HepG2 (cell line): Measurements from ENCODE around the gene MBD4. TPM values are rescaled to one million over a fixed set of nuclear protein-coding genes. Genes with fewer than 3 reads are reported as not detected.

Experiments
- CHCHD3 ChIP-seq: sonication (generic); formaldehyde crosslinking; IDR thresholded peaks from 2 replicates; pipeline ENCODE4 v1.8.0; 2022; ENCODE audit warnings: mild to moderate bottlenecking, missing genetic modification reagents, moderate library complexity
- NCOA1 ChIP-seq: sonication (generic); formaldehyde crosslinking; IDR thresholded peaks from 2 replicates; pipeline ENCODE4 v1.9.0; 2021; ENCODE audit warnings: missing genetic modification reagents
- RFXAP ChIP-seq: sonication (generic); formaldehyde crosslinking; IDR thresholded peaks from 2 replicates; pipeline ENCODE4 v1.4.0; 2020; ENCODE audit warnings: missing genetic modification reagents, borderline replicate concordance
- SMAD1 ChIP-seq: sonication (generic); formaldehyde crosslinking; IDR thresholded peaks from 2 replicates; pipeline ENCODE4 v1.4.0; 2020; ENCODE audit warnings: missing genetic modification reagents, low read depth, mild to moderate bottlenecking, borderline replicate concordance
- ZNF552 ChIP-seq: sonication (generic); formaldehyde crosslinking; IDR thresholded peaks from 2 replicates; pipeline ENCODE4 v1.9.0; 2022; ENCODE audit warnings: missing genetic modification reagents, mild to moderate bottlenecking, borderline replicate concordance
- polyA plus RNA-seq, 8 experiments: library from polyadenylated mRNA; depleted of rRNA in 3 of 8; stranded (reverse) in 7 of 8; unstranded in 1 of 8; fragments of >200 nt; fragmentation: Illumina TruSeq in 4 of 8; extraction: Trizol in 4 of 8; gene quantifications; 2 replicates each; pipeline versions ENCODE4 v1.2.1 to v1.2.3, GENCODE V29; 2011 to 2016; ENCODE audit warnings: low read depth in 4 of 8, missing spikeins in 1 of 8, mixed read lengths in 1 of 8; ENCODE audit not compliant: insufficient read depth in 1 of 8
- total RNA-seq, 5 experiments: library from RNA; depleted of rRNA; stranded (reverse); fragments of >200 nt; fragmentation: Illumina TruSeq; extraction: Trizol; gene quantifications; 2 replicates each; pipeline ENCODE4 v1.2.3, GENCODE V29; 2016; ENCODE audit warnings: low read depth in 1 of 5
- TF ChIP-seq, protein P1 (sequence below), 2 experiments: sonication (generic) in 1 of 2; formaldehyde crosslinking in 1 of 2; IDR thresholded peaks; 2 replicates each; pipeline versions ENCODE4 v1.4.0 to v1.6.1; 2018 to 2020; ENCODE audit warnings: missing genetic modification reagents in 2 of 2, borderline replicate concordance in 1 of 2, low read depth in 1 of 2, mild to moderate bottlenecking in 1 of 2, missing biosample characterization in 1 of 2
- TF ChIP-seq, protein P2 (sequence below): IDR thresholded peaks from 2 replicates; pipeline ENCODE4 v1.6.1; 2016; ENCODE audit warnings: missing biosample characterization, missing genetic modification reagents, low read depth
- TF ChIP-seq, protein P3 (sequence below): sonication (generic); formaldehyde crosslinking; IDR thresholded peaks from 2 replicates; pipeline ENCODE4 v1.4.0; 2020; ENCODE audit warnings: missing genetic modification reagents, mild to moderate bottlenecking, borderline replicate concordance

Gene MBD4
- total and polyA plus RNA-seq, 2 of the 13 experiments (the other 11 are each of a cell fraction or from before 2014, with no cell fraction given), result 14.9 to 25.3 TPM

DNA sequence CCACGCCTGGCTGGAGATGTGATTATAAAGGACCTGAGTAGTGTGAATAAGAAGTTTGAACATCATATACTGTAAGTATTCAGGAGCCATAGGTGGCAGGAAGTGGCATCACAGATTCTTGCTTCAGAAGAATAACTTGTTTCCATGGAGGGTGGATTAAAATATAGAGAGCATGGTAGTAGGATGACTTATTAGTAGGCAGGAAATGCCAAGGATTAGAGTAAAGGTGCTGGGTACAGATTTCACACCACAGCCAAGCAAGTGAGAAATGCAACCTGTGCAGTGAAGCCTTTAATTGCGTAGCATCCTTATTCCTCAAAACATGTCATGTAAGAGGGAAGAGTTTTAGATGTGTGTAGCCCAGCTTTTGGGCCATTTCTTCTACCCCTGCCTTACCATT lies 31.1 kb upstream of the MBD4 start (continued):
- TF ChIP-seq, protein P1, sequence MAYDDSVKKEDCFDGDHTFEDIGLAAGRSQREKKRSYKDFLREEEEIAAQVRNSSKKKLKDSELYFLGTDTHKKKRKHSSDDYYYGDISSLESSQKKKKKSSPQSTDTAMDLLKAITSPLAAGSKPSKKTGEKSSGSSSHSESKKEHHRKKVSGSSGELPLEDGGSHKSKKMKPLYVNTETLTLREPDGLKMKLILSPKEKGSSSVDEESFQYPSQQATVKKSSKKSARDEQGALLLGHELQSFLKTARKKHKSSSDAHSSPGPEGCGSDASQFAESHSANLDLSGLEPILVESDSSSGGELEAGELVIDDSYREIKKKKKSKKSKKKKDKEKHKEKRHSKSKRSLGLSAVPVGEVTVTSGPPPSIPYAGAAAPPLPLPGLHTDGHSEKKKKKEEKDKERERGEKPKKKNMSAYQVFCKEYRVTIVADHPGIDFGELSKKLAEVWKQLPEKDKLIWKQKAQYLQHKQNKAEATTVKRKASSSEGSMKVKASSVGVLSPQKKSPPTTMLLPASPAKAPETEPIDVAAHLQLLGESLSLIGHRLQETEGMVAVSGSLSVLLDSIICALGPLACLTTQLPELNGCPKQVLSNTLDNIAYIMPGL (CRISPR knock-in tag; IDR thresholded peaks at IDR 0.05; ENCODE audit: borderline replicate concordance in 1 of 2, low read depth in 1 of 2), result no peak
- TF ChIP-seq, protein P2, sequence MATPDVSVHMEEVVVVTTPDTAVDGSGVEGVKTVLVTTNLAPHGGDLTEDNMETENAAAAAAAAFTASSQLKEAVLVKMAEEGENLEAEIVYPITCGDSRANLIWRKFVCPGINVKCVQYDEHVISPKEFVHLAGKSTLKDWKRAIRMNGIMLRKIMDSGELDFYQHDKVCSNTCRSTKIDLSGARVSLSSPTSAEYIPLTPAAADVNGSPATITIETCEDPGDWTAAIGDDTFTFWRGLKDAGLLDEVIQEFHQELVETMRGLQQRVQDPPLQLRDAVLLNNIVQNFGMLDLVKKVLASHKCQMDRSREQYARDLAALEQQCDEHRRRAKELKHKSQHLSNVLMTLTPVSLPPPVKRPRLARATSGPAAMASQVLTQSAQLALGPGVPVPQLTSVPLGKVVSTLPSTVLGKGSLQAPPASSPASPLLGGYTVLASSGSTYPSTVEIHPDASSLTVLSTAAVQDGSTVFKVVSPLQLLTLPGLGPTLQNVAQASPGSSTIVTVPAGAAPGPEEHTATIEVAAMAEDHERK (CRISPR knock-in tag), result no peak
- TF ChIP-seq RFXAP (CRISPR knock-in tag), result no peak
- no peak for TF ChIP-seq CHCHD3 (CRISPR knock-in tag)
- no peak for TF ChIP-seq NCOA1 (CRISPR knock-in tag)
- TF ChIP-seq ZNF552 (CRISPR knock-in tag), result no peak
- TF ChIP-seq SMAD1, result no peak
- TF ChIP-seq, protein P3, sequence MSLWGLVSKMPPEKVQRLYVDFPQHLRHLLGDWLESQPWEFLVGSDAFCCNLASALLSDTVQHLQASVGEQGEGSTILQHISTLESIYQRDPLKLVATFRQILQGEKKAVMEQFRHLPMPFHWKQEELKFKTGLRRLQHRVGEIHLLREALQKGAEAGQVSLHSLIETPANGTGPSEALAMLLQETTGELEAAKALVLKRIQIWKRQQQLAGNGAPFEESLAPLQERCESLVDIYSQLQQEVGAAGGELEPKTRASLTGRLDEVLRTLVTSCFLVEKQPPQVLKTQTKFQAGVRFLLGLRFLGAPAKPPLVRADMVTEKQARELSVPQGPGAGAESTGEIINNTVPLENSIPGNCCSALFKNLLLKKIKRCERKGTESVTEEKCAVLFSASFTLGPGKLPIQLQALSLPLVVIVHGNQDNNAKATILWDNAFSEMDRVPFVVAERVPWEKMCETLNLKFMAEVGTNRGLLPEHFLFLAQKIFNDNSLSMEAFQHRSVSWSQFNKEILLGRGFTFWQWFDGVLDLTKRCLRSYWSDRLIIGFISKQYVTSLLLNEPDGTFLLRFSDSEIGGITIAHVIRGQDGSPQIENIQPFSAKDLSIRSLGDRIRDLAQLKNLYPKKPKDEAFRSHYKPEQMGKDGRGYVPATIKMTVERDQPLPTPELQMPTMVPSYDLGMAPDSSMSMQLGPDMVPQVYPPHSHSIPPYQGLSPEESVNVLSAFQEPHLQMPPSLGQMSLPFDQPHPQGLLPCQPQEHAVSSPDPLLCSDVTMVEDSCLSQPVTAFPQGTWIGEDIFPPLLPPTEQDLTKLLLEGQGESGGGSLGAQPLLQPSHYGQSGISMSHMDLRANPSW (CRISPR knock-in tag), result no peak
- TF ChIP-seq, all 625 proteins: peak for 0
